IMR-90 (cell line): ENCODE measurements around the gene FNDC3B. TPM values are rescaled to one million over a fixed set of nuclear protein-coding genes. Genes with fewer than 3 reads are reported as not detected.
A peak's percentile ranks its signal among the peaks of the same experiment; 100 is the strongest.
"Not testable (repeated sequence)": the region's sequence is repeated elsewhere in the genome, so short reads cannot be mapped to it uniquely, and the experiment has no call there.

Experiments used
- ATAC-seq: fragments of 200-7000 bp; cut with Tn5 transposase; 2 replicates; pipeline ENCODE4 v1.9.1; 2020; ENCODE audit warnings: low read depth, mild to moderate bottlenecking, moderate library complexity
- BruUV-seq: library from RNA; stranded (reverse); fragments of 400-500 nt; replicated peaks from 2 replicates; lab custom pipeline; 2021; lab: Mats Ljungman, UMichigan
- CTCF ChIA-PET: fragments of 300-600 bp; formaldehyde crosslinking; extraction: SDS; loops from one replicate; lab custom pipeline; 2021; ENCODE audit warnings: antibody characterized with exemption; lab: Yijun Ruan, JAX
- POLR2A ChIA-PET: fragments of 300-600 bp; sonication (Branson Sonifier 250); formaldehyde crosslinking; loops from one replicate; lab custom pipeline; 2022; ENCODE audit warnings: antibody characterized with exemption; ENCODE audit not compliant: unreplicated experiment; lab: Charles Lee
- DNase-seq: peaks from one replicate; pipeline ENCODE4 v3.0.0; 2013
- H2AFZ ChIP-seq: replicated peaks from 2 replicates; pipeline ENCODE3; 2013; ENCODE audit warnings: low read length, mild to moderate bottlenecking; ENCODE audit not compliant: poor library complexity
- H2AK5ac ChIP-seq: 2 replicates; pipeline ENCODE4 v1.6.1; 2013; ENCODE audit warnings: low read depth, low read length, inconsistent platforms
- H2AK9ac ChIP-seq: replicated peaks from 2 replicates; pipeline ENCODE3; 2013; ENCODE audit warnings: mild to moderate bottlenecking, low read depth, low read length, moderate library complexity; ENCODE audit not compliant: poor library complexity
- H2BK120ac ChIP-seq: 2 replicates; pipeline ENCODE4 v1.6.1; 2013; ENCODE audit warnings: low read depth, low read length, inconsistent platforms
- H2BK15ac ChIP-seq: 3 replicates; pipeline ENCODE4 v1.6.1; 2013; ENCODE audit warnings: low read depth, low read length, inconsistent platforms
- H2BK20ac ChIP-seq: 2 replicates; pipeline ENCODE4 v1.6.1; 2013; ENCODE audit warnings: low read depth, mild to moderate bottlenecking, inconsistent platforms, low read length, moderate library complexity
- H2BK5ac ChIP-seq: 2 replicates; pipeline ENCODE4 v1.6.1; 2013; ENCODE audit warnings: mild to moderate bottlenecking, low read depth, low read length, inconsistent platforms; ENCODE audit not compliant: poor library complexity, severe bottlenecking
- H3K14ac ChIP-seq: replicated peaks from 2 replicates; pipeline ENCODE4 v1.6.1; 2013; ENCODE audit warnings: low read depth, low read length, inconsistent platforms
- H3K18ac ChIP-seq: 2 replicates; pipeline ENCODE4 v1.6.1; 2013; ENCODE audit warnings: low read depth, low read length, control low read depth
- H3K23ac ChIP-seq: 2 replicates; pipeline ENCODE4 v1.6.1; 2013; ENCODE audit warnings: low read depth, low read length, inconsistent platforms
- H3K27ac ChIP-seq: 2 replicates; pipeline ENCODE4 v1.5.1; 2013; ENCODE audit warnings: mild to moderate bottlenecking, control low read depth, low read length; ENCODE audit not compliant: insufficient read depth
- H3K27me3 ChIP-seq: 2 replicates; pipeline ENCODE4 v1.6.1; 2013; ENCODE audit warnings: low read length; ENCODE audit not compliant: control insufficient read depth, insufficient read depth
- H3K36me3 ChIP-seq: 2 replicates; pipeline ENCODE4 v1.6.1; 2013; ENCODE audit warnings: low read length, mixed read lengths; ENCODE audit not compliant: control insufficient read depth, insufficient read depth
- H3K4ac ChIP-seq: 2 replicates; pipeline ENCODE4 v1.6.1; 2013; ENCODE audit warnings: low read depth, low read length, inconsistent platforms
- H3K4me1 ChIP-seq: 2 replicates; pipeline ENCODE4 v1.6.1; 2013; ENCODE audit warnings: low read length, mixed read lengths; ENCODE audit not compliant: control insufficient read depth, insufficient read depth
- H3K4me2 ChIP-seq: 2 replicates; pipeline ENCODE4 v1.6.1; 2013; ENCODE audit warnings: low read depth, mild to moderate bottlenecking, control low read depth, low read length, moderate library complexity
- H3K4me3 ChIP-seq: 2 replicates; pipeline ENCODE4 v1.5.1; 2013; ENCODE audit warnings: low read depth, mild to moderate bottlenecking, control low read depth, low read length, moderate library complexity; ENCODE audit not compliant: insufficient read depth
- H3K56ac ChIP-seq: 2 replicates; pipeline ENCODE4 v1.6.1; 2013; ENCODE audit warnings: low read length, inconsistent platforms; ENCODE audit not compliant: insufficient read depth; ENCODE audit errors: extremely low read depth
- H3K79me1 ChIP-seq, 2 experiments: 2 replicates each; pipeline ENCODE4 v1.6.1; 2013; ENCODE audit warnings: low read length in 2 of 2, inconsistent platforms in 1 of 2, low read depth in 1 of 2
- H3K9ac ChIP-seq: 2 replicates; pipeline ENCODE4 v1.6.1; 2013; ENCODE audit warnings: low read depth, low read length, control low read depth
- H3K9me1 ChIP-seq: 2 replicates; pipeline ENCODE4 v1.6.1; 2013; ENCODE audit warnings: low read length, inconsistent platforms; ENCODE audit not compliant: insufficient read depth
- H3K9me3 ChIP-seq: 2 replicates; pipeline ENCODE4 v1.6.1; 2013; ENCODE audit warnings: low read length; ENCODE audit not compliant: control insufficient read depth, insufficient read depth
- H4K20me1 ChIP-seq: 2 replicates; pipeline ENCODE4 v1.6.1; 2013; ENCODE audit warnings: low read length, inconsistent platforms; ENCODE audit not compliant: insufficient read depth
- H4K5ac ChIP-seq: 2 replicates; pipeline ENCODE4 v1.6.1; 2013; ENCODE audit warnings: mild to moderate bottlenecking, low read depth, low read length, control low read depth
- H4K8ac ChIP-seq, 2 experiments: 2 replicates each; pipeline ENCODE4 v1.6.1; 2013; ENCODE audit warnings: low read depth in 2 of 2, low read length in 2 of 2, control low read depth in 1 of 2, inconsistent platforms in 1 of 2
- H4K91ac ChIP-seq: 2 replicates; pipeline ENCODE4 v1.6.1; 2013; ENCODE audit warnings: low read depth, low read length, inconsistent platforms; ENCODE audit not compliant: insufficient read depth
- CEBPB ChIP-seq: IDR thresholded peaks from 2 replicates; pipeline ENCODE4 v1.6.1; 2012; ENCODE audit warnings: low read depth, low read length, improper control_type of control experiment
- MXI1 ChIP-seq: IDR thresholded peaks from 2 replicates; pipeline ENCODE4 v1.6.1; 2012; ENCODE audit warnings: low read depth, mild to moderate bottlenecking, low read length, moderate library complexity, borderline replicate concordance
- WGBS, 2 experiments: methylation state at CpG; one replicate each; pipeline versions ENCODE4 v1.1.5 to v1.1.7; 2013; ENCODE audit warnings: missing lambda C conversion rate in 2 of 2; ENCODE audit not compliant: insufficient read length in 1 of 2; ENCODE audit errors: extremely low coverage in 2 of 2; 5-methylcytosine and 5-hydroxymethylcytosine counted together
- dilution Hi-C: fragments of 300-500 bp; cut with HindIII; formaldehyde crosslinking; loops from one replicate; pipeline ENCODE4 v1.14.3; 2018; ENCODE audit warnings: low sequenced_read_pairs; ENCODE audit not compliant: unreplicated experiment
- in situ Hi-C: fragments of 300-500 bp; cut with MboI; formaldehyde crosslinking; loops from 3 replicates; pipeline ENCODE4 v1.14.3; 2019; ENCODE audit warnings: low sequenced_read_pairs, inconsistent platforms, mixed read lengths
- intact Hi-C: fragments of 100-400 bp; cut with micrococcal nuclease; formaldehyde crosslinking; loops from 2 replicates; pipeline ENCODE4 v1.10.0; 2022
- polyA plus RNA-seq, 3 experiments: library from polyadenylated mRNA; depleted of rRNA; stranded (reverse); fragments of >200 nt; gene quantifications; 2 replicates each; pipeline ENCODE4 v1.2.3, GENCODE V29; 2012; ENCODE audit warnings: low replicate concordance in 1 of 3
- total RNA-seq: library from RNA; depleted of rRNA; stranded (reverse); fragments of >200 nt; gene quantifications from 2 replicates; pipeline ENCODE4 v1.2.3, GENCODE V29; 2012

The FNDC3B gene
- total and polyA plus RNA-seq, 2 of the 4 experiments (the other 2 are of a cell fraction): 23.9 to 150 TPM

DNA sequence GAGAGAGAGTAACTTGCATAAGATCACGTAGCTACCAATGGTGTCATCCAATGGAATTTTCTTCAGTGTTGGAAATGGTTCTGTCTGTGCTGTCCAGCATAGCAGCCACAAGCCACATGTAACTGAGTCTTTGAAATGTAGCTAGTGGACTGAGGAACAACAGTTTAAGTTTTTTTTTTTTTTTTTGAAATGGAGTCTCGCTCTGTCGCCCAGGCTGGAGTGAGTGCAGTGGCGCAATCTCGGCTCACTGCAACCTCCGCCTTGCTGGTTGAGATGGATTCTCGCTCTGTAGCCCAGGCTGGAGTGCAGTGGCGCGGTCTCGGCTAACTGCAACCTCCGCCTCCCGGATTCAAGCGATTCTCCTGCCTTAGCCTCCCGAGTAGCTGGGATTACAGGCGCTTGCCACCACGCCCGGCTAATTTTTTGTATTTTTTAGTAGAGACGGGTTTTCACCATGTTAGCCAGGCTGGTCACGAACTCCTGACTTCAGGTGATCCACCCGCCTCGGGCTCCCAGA is 3.3 kb downstream of the FNDC3B start:
- H3K4ac ChIP-seq, H4K5ac ChIP-seq, H3K14ac ChIP-seq, ATAC-seq, H2AK9ac ChIP-seq, H3K4me1 ChIP-seq, H3K9ac ChIP-seq, H2BK15ac ChIP-seq, H2AFZ ChIP-seq, dilution Hi-C loops, H2BK120ac ChIP-seq, H2AK5ac ChIP-seq, BruUV-seq, H3K27ac ChIP-seq, H2BK20ac ChIP-seq, H3K9me1 ChIP-seq, H4K91ac ChIP-seq, H3K56ac ChIP-seq, in situ Hi-C loops, H3K9me3 ChIP-seq, H3K4me3 ChIP-seq, H3K27me3 ChIP-seq, H3K23ac ChIP-seq, H3K18ac ChIP-seq, H4K8ac ChIP-seq, H3K36me3 ChIP-seq: not testable (repeated sequence)
- WGBS, 2 experiments: 95% methylated on average over 10 of the region's 21 CpGs; no CpG with 5 or more reads in 1 of the 2 experiments
- H4K20me1 ChIP-seq: peaks cover 55% of the 10 kb centered on the region
- peak; percentile 63 for DNase-seq
- peak overlapping the region; percentile 65 for H2BK5ac ChIP-seq
- POLR2A ChIA-PET: interaction anchor here (1.2 kb wide), 1 partner anchor 67 kb away, joined by 4 read pairs; no protein-coding TSS in a partner anchor
- H3K4me2 ChIP-seq: peak overlapping the region; percentile 92; the same call in 1 of the 2 replicates
- TF ChIP-seq MXI1 (peak; percentile 70; the same call in 1 of the 2 replicates), CEBPB (0 out of 2 replicates have a peak, but pooled peaks have one; percentile 18)
- intact Hi-C loops: loop anchor here (10.0 kb wide), 1 partner anchor 162 kb away; no protein-coding TSS in a partner anchor
- H3K79me1 ChIP-seq: peaks cover 4 to 38% of the 10 kb centered on the region in 2 experiments; a peak in 3 of 4 replicates
- CTCF ChIA-PET: interaction anchor here (0.6 kb wide), 1 partner anchor 40 kb away, joined by 3 read pairs; no protein-coding TSS in a partner anchor
